Measurements from ENCODE around the gene MRPL12. TPM values are rescaled to one million over a fixed set of nuclear protein-coding genes. Genes with fewer than 3 reads are reported as not detected.

The MRPL12 gene
- total RNA-seq, 1 experiment from 2014 or later: 140 TPM

DNA sequence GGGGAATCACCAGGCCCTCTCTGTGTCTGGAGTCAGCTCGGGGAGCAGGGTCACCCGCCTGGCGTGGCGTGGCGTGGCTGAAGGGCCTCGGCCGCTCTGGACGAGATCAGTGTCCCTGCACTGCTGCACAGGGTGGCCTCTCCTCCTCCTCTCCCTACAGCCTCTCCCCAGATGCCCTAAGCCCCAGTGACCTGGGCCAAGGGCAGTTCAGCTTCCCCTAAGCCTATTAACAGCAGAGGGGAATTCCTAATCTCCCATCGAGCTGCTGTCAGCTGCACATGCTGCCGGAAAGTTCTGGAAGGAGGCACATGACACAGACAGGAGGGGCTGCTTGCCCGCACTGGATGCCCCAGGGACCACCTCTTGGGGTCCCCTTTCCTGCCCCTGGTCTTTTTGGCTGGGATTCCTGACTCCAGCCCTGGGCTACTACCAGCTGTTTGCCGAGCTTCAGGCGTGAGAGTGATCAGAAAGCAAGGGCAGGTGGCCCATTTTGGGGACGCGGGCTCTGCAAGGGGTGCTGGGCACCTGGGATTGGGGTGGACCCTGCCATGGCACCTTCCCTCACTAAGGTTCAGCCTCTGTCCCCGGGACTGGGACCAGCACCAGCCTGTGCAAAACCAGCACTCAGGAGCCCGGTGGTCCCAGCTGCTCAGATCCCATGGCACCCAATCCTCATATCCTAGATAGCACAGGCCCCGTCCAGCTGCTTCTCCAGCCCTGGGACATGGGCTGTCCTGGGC lies 47.6 kb upstream of the MRPL12 start:
- H3K23ac ChIP-seq (ENCODE audit: insufficient read length, low read depth, low read length): no peak overlapping the region
- no peak for DNase-seq
- Mint-ChIP-seq H3K4me1 (peaks cover 10 to 17% of the 10 kb centered on the region in 2 experiments), H3K36me3 (ENCODE audit: insufficient read depth in 1 of 3, low read depth in 3 of 3) (no peaks in the 10 kb centered on the region), H3K9me3 (no peaks in the 10 kb centered on the region; a peak in 1 of 5 replicates), H3K27me3 (ENCODE audit: low read depth) (peaks cover 2% of the 10 kb centered on the region; the same call in 1 of the 2 replicates), H3K4me3 (no peak overlapping the region), H3K27ac (no peak overlapping the region)
- H3K9ac ChIP-seq (ENCODE audit: extremely low read depth, insufficient read length, low read length): no peak overlapping the region
- peaks cover 3% of the 10 kb centered on the region; the same call in 1 of the 2 replicates for H3K4me1 ChIP-seq (ENCODE audit: insufficient read depth, low read length)
- H3K18ac ChIP-seq (ENCODE audit: insufficient read length, low read depth, low read length): no peak overlapping the region
- H4K20me1 ChIP-seq (ENCODE audit: control insufficient read depth, insufficient read depth, insufficient read length): no peaks in the 10 kb centered on the region
- H4K91ac ChIP-seq (ENCODE audit: insufficient read length, low read depth, low read length): no peak overlapping the region
- TF ChIP-seq, protein P1, sequence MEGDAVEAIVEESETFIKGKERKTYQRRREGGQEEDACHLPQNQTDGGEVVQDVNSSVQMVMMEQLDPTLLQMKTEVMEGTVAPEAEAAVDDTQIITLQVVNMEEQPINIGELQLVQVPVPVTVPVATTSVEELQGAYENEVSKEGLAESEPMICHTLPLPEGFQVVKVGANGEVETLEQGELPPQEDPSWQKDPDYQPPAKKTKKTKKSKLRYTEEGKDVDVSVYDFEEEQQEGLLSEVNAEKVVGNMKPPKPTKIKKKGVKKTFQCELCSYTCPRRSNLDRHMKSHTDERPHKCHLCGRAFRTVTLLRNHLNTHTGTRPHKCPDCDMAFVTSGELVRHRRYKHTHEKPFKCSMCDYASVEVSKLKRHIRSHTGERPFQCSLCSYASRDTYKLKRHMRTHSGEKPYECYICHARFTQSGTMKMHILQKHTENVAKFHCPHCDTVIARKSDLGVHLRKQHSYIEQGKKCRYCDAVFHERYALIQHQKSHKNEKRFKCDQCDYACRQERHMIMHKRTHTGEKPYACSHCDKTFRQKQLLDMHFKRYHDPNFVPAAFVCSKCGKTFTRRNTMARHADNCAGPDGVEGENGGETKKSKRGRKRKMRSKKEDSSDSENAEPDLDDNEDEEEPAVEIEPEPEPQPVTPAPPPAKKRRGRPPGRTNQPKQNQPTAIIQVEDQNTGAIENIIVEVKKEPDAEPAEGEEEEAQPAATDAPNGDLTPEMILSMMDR (conservative IDR thresholded peaks at IDR 0.05): no peak
- H3K79me2 ChIP-seq (ENCODE audit: insufficient read depth, low read length): no peaks in the 10 kb centered on the region
- no peak overlapping the region for H2BK12ac ChIP-seq (ENCODE audit: insufficient read length, low read depth, low read length)
- H4K5ac ChIP-seq (ENCODE audit: insufficient read length, low read depth, low read length): no peak overlapping the region
- no peak overlapping the region for H3T11ph ChIP-seq (ENCODE audit: low read length)
- no peak overlapping the region for H4K8ac ChIP-seq (replicated peaks; ENCODE audit: insufficient read length, low read depth, low read length)
- no peak overlapping the region for H2BK15ac ChIP-seq (ENCODE audit: low read depth, low read length)
- H3K79me1 ChIP-seq (ENCODE audit: insufficient read depth, low read depth, low read length, poor library complexity, severe bottlenecking): no peaks in the 10 kb centered on the region
- no peak overlapping the region for H2BK120ac ChIP-seq (ENCODE audit: low read depth, low read length, poor library complexity, severe bottlenecking)
- H3K4me2 ChIP-seq (ENCODE audit: insufficient read depth, insufficient read length, low read length): no peak overlapping the region
- WGBS (ENCODE audit: extremely low coverage, insufficient read length, low lambda C conversion rate): no CpG with 5 or more reads among the region's 18 CpGs
- no peaks in the 10 kb centered on the region for H3K9me3 ChIP-seq (ENCODE audit: control insufficient read depth, low read depth, low read length)
- H3K23me2 ChIP-seq (ENCODE audit: insufficient read length, low read depth, low read length, poor library complexity, severe bottlenecking): peaks cover 4% of the 10 kb centered on the region
- no peak overlapping the region for H3K56ac ChIP-seq (ENCODE audit: insufficient read length, low read depth, low read length)
- no peak overlapping the region for H2AFZ ChIP-seq (ENCODE audit: low read length)
- no peak overlapping the region for H3K27ac ChIP-seq (ENCODE audit: insufficient read length, low read depth, low read length)
- no peak overlapping the region for H2AK5ac ChIP-seq (ENCODE audit: insufficient read length, low read length)
- no peaks in the 10 kb centered on the region for H3K27me3 ChIP-seq (ENCODE audit: insufficient read depth, low read length)
- no peak overlapping the region for H2BK5ac ChIP-seq (ENCODE audit: insufficient read length, low read length)
- H3K14ac ChIP-seq (ENCODE audit: insufficient read depth, low read length): no peak overlapping the region
- no peak overlapping the region for H2BK20ac ChIP-seq (ENCODE audit: low read depth, low read length, poor library complexity, severe bottlenecking)
- no peak overlapping the region for H3K4ac ChIP-seq (ENCODE audit: low read depth, low read length)

All from H9 (cell line).